Measurements from ENCODE around the gene CPXM2. TPM values are rescaled to one million over a fixed set of nuclear protein-coding genes. Genes with fewer than 3 reads are reported as not detected.

CPXM2 gene
- polyA plus RNA-seq, 2 of the 4 experiments (the other 2 are of a cell fraction), result not detected

- H3K9me3 ChIP-seq, result no peaks in the 10 kb centered on the region
- no peak overlapping the region for H3K4me3 ChIP-seq
- no peak for DNase-seq (ENCODE audit: low read depth in 1 of 2, low spot score in 1 of 2)
- TF ChIP-seq POLR2AphosphoS2 (conservative IDR thresholded peaks at IDR 0.05; ENCODE audit: low read length) (no peak), HMGXB4 (CRISPR knock-in tag; IDR thresholded peaks at IDR 0.05; ENCODE audit: borderline replicate concordance) (no peak), POLR2A (IDR thresholded peaks at IDR 0.05; ENCODE audit: low read length) (no peak), GATA3 (IDR thresholded peaks at IDR 0.05; ENCODE audit: borderline replicate concordance) (no peak), RCOR1 (IDR thresholded peaks at IDR 0.05; ENCODE audit: low read depth, low read length) (no peak), CBX8 (IDR thresholded peaks at IDR 0.05) (no peak), FOSL2 (IDR thresholded peaks at IDR 0.05) (no peak), FOSL2 (CRISPR knock-in tag; IDR thresholded peaks at IDR 0.05) (no peak), TFCP2L1 (CRISPR knock-in tag; IDR thresholded peaks at IDR 0.05) (no peak), ESRRA (IDR thresholded peaks at IDR 0.05; ENCODE audit: borderline replicate concordance, low read length) (no peak), RAD21 (conservative IDR thresholded peaks at IDR 0.05 in 1 of 2, IDR thresholded peaks at IDR 0.05 in 1 of 2) (no peak), KDM1A (IDR thresholded peaks at IDR 0.05; ENCODE audit: low read depth) (no peak), RARB (CRISPR knock-in tag; IDR thresholded peaks at IDR 0.05) (no peak), JUNB (IDR thresholded peaks at IDR 0.05) (no peak), HOXA7 (CRISPR knock-in tag; IDR thresholded peaks at IDR 0.05) (no peak), KDM5A (IDR thresholded peaks at IDR 0.05) (no peak)
- H3K4me2 ChIP-seq, result no peak overlapping the region
- no peak for FAIRE-seq
- WGBS (ENCODE audit: missing lambda C conversion rate), result 19% methylated on average over 10 of the region's 10 CpGs
- ATAC-seq, result no peak
- ChIA-PET POLR2A (no interaction called here), CTCF (no interaction called here)
- no peak overlapping the region for H3K27ac ChIP-seq
- no peaks in the 10 kb centered on the region for H3K4me1 ChIP-seq
Measured at GRCh38 chr10:123760356-123761037, 131.1 kb downstream of the CPXM2 start.

- CTCF ChIA-PET, result interaction anchor here (0.7 kb wide), 1 partner anchor 34 kb away, joined by 3 read pairs; no protein-coding TSS in a partner anchor
- WGBS (ENCODE audit: missing lambda C conversion rate), result 27% methylated on average over 8 of the region's 8 CpGs
- no peak for ATAC-seq
Measured at GRCh38 chr10:123759501-123760031, 132.0 kb downstream of the CPXM2 start.

More at GRCh38 chr10:123759501-123760031, 132.0 kb downstream of the CPXM2 start:
- POLR2A ChIA-PET, result no interaction called here
- TF ChIP-seq ELK1 (IDR thresholded peaks at IDR 0.05; ENCODE audit: low read depth, low read length), result no peak
- TF ChIP-seq RAD21 (conservative IDR thresholded peaks at IDR 0.05 in 1 of 2, IDR thresholded peaks at IDR 0.05 in 1 of 2), result no peak
- no peak for TF ChIP-seq EHMT2 (IDR thresholded peaks at IDR 0.05; ENCODE audit: low read depth)
- no peak for TF ChIP-seq CHD2 (IDR thresholded peaks at IDR 0.05; ENCODE audit: low read length, partially characterized antibody)
- no peak for TF ChIP-seq MAX (IDR thresholded peaks at IDR 0.05)
- no peak for TF ChIP-seq EP300 (IDR thresholded peaks at IDR 0.05)
- TF ChIP-seq HDAC2 (IDR thresholded peaks at IDR 0.05), result no peak
- no peak for TF ChIP-seq CEBPB (IDR thresholded peaks at IDR 0.05)
- no peak for TF ChIP-seq HES2 (IDR thresholded peaks at IDR 0.05)
- no peak for TF ChIP-seq RNF2 (IDR thresholded peaks at IDR 0.05; ENCODE audit: borderline replicate concordance, low read depth)
- no peak for TF ChIP-seq BCL3 (IDR thresholded peaks at IDR 0.05)
- TF ChIP-seq FOSL2 (IDR thresholded peaks at IDR 0.05), result no peak
- TF ChIP-seq FOSL2 (CRISPR knock-in tag; IDR thresholded peaks at IDR 0.05), result no peak
- no peak for TF ChIP-seq ZFP36 (IDR thresholded peaks at IDR 0.05; ENCODE audit: borderline replicate concordance, partially characterized antibody)
- TF ChIP-seq PBX3 (IDR thresholded peaks at IDR 0.05), result no peak
- Histone ChIP-seq H3K4me3 (no peak overlapping the region), H3K4me1 (no peaks in the 10 kb centered on the region), H3K4me2 (no peak overlapping the region), H3K9me3 (peaks cover 6% of the 10 kb centered on the region; the same call in 1 of the 3 replicates), H3K27ac (no peak overlapping the region)
- no peak for FAIRE-seq
- no peak for DNase-seq (ENCODE audit: low read depth in 1 of 2, low spot score in 1 of 2)
